ENCODE results near the gene YTHDF1. TPM values are rescaled to one million over a fixed set of nuclear protein-coding genes. Genes with fewer than 3 reads are reported as not detected.
A peak's percentile ranks its signal among the peaks of the same experiment; 100 is the strongest.
"Not testable (repeated sequence)": the region's sequence is repeated elsewhere in the genome, so short reads cannot be mapped to it uniquely, and the experiment has no call there.

Gene YTHDF1
- total RNA-seq, 1 experiment from 2014 or later = 36.0 TPM

DNA sequence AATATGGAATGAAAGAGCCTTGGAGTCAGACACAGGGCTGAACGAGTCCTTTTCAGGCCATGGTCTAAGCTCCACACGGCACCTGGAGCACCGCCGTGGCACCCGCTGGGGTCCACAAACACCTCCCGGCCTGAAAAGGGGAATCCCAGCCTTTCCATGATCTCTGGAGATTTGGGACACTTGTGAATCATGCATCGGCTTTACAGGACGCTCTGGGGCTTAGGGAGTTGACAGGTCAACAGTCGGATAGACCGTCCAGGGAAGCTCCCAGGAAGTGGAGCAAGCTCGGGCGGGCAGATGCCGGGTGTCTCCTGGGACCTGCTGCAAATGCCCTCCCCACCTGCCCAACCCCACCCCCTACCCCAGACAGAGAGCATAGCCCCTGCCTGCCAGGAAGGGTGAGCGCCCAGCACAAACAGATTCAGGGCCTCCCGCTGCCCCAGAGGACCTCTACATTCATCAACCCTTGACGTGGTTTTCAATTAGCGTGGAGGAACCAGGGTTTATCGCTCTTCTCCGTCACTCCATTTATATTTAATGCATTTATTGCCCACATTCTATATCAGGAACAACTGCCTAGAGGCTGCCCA is 53.6 kb downstream of the YTHDF1 start:
- no peaks in the 10 kb centered on the region for H3K27me3 ChIP-seq (ENCODE audit: control insufficient read depth, insufficient read depth, low read length)
- no peak for DNase-seq
- H3K36me3 ChIP-seq (replicated peaks; ENCODE audit: control insufficient read depth, insufficient read depth, low read length) = no peaks in the 10 kb centered on the region
- H3K4me3 ChIP-seq (ENCODE audit: insufficient read depth, low read depth, low read length) = no peak overlapping the region

DNA sequence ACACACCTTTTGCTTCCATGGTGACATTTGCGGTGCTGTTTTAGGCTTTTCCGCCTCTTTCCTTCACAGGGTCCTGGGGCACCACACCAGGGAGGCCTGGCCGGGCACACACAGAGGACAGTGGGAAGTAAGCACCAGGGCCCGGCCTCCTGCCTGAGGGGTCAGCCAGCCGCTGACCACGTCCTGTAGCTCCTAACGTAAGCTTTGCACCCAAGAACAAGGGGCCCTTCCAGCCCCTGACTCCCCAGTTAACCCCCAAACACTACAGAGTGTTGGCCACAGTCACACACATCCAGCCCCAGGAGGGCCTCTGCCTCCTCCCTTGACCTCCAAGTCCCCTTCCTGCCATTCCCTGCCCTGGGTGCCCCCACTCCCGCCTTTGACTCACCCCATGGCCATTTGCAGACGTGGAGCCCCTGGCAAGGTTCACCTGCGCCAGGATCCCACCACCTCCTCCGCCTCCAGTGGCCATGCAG is 54.7 kb downstream of the YTHDF1 start:
- Histone ChIP-seq H3K27me3 (ENCODE audit: control insufficient read depth, insufficient read depth, low read length) (no peaks in the 10 kb centered on the region), H3K4me3 (ENCODE audit: insufficient read depth, low read depth, low read length) (no peak overlapping the region), H3K36me3 (replicated peaks; ENCODE audit: control insufficient read depth, insufficient read depth, low read length) (no peaks in the 10 kb centered on the region)
- DNase-seq = peak; percentile 38

DNA sequence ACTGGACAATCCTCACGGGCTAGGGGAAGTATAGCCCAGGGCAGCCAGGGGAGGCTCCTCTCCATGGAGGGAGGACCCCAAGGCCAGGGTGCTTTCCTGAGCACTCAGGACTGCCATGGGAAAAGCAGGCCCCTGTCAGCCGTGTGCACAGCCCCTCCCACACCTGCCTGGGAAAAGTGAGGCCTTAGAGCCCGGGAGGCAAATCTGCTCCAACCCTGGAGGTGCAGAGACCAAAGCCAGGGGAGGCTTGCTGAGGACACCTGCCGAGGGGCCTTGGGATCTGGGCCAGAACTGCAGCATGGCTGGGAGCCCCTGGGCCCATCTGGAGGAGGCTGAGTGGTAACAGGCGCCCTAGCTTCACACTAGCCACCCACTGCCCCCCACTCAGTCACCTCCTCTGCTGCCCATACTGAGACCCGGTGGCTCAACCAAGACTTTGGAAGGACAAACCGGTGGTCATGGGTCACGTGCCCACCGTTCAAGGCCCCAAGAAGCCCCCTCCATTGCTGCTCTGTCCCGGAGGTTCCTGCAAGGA is 55.2 kb downstream of the YTHDF1 start:
- H3K27me3 ChIP-seq (ENCODE audit: control insufficient read depth, insufficient read depth, low read length) = no peaks in the 10 kb centered on the region
- no peaks in the 10 kb centered on the region for H3K36me3 ChIP-seq (replicated peaks; ENCODE audit: control insufficient read depth, insufficient read depth, low read length)
- H3K4me3 ChIP-seq (ENCODE audit: insufficient read depth, low read depth, low read length) = no peak overlapping the region
- DNase-seq = peak; percentile 40

DNA sequence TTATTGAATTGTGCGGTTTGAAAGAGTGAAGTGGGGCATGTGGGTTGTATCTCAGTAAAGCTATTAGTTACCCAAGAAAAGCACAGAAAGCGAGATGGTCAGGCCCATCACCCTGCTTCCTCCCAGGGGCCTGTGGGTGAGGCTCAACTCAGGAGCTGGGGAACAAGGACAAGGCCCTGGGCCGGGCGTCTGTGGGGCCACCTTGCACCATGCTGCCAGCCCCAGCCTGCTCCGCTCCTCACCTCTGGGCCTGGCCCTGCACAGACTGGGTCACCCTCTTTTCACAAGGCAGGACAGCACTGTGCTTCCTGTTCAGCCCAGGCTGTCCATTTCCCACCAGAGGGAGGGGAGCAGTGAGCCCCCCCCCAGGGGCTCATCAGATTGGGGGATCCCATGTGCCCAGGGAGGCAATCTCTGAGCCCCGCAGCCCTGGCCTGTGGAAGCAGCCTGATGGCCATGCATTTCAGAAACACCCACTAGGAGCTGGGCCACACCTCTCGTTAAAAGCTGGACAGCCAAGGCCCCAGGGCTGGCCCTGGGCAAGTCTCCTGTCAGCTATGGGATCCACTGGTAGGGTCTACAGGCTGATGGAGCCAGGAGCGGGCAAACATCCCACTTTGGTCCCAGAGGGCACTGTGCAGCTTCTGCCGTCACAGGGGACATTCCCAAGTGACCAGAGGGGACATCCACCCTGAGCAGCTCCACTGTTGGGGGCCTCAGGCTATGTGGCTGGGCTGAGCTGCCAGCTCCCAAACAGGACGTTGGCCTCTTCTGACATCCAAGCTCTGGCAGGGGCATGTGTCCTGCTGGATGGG is 55.9 kb downstream of the YTHDF1 start:
- Histone ChIP-seq H3K27me3 (ENCODE audit: control insufficient read depth, insufficient read depth, low read length) (no peaks in the 10 kb centered on the region), H3K36me3 (replicated peaks; ENCODE audit: control insufficient read depth, insufficient read depth, low read length) (no peaks in the 10 kb centered on the region), H3K4me3 (ENCODE audit: insufficient read depth, low read depth, low read length) (no peak overlapping the region)
- DNase-seq = no peak

DNA sequence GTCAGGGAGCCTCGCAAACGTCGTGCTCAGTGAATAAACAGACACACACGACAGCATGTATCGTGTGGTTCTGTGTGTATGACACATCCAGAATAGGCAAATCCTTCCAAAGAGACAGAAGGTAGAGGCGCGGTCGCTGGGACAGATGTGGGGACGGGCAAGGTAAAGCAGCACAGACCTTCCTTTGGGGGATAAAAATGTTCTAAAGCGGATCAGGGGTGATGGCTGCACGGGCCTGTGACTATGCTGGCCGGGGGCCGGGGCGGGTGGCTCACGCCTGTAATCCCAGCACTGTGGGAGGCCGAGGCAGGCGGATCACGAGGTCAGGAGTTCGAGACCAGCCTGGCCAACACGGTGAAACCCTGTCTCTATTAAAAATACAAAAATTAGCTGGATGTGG is 56.7 kb downstream of the YTHDF1 start:
- not testable (repeated sequence) for DNase-seq; H3K36me3 ChIP-seq (replicated peaks; ENCODE audit: control insufficient read depth, insufficient read depth, low read length); H3K27me3 ChIP-seq (ENCODE audit: control insufficient read depth, insufficient read depth, low read length); H3K4me3 ChIP-seq (ENCODE audit: insufficient read depth, low read depth, low read length)

DNA sequence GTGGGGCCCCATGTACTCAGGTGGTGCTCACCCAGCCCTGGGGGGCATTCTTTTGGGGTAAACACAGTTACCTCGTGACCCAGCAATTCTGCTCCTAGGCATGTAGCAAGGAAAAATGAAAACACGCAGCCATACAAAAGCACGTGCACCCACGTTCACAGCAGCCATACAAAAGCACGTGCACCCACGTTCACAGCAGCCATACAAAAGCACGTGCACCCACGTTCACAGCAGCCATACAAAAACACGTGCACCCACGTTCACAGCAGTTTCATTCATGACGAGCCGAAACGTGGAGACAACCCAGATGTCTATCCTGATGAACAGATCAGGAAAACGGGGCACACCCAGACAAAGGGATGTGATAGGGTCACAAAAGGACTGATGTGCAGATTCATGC is 57.1 kb downstream of the YTHDF1 start:
- no peaks in the 10 kb centered on the region for H3K36me3 ChIP-seq (replicated peaks; ENCODE audit: control insufficient read depth, insufficient read depth, low read length)
- no peak for DNase-seq
- H3K4me3 ChIP-seq (ENCODE audit: insufficient read depth, low read depth, low read length) = no peak overlapping the region
- no peaks in the 10 kb centered on the region for H3K27me3 ChIP-seq (ENCODE audit: control insufficient read depth, insufficient read depth, low read length)

DNA sequence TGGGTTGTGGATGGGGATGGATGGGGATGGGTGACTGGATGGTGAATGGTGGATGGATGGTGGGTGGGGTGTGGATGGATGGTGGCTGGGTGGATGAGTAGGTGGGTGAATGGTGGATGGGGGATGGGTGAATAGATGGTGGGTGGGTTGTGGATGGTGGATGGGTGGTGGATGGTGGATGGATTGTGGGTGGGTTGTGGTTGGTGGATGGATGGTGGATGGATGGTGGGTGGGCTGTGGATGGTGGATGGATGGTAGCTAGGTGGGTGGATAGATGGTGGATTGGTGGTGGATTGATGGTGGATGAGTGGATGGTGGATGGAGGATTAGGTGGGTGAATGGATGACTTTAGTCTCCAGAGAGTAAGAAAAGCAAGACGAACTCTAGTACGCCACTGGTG is 57.6 kb downstream of the YTHDF1 start:
- Histone ChIP-seq H3K36me3 (replicated peaks; ENCODE audit: control insufficient read depth, insufficient read depth, low read length) (no peaks in the 10 kb centered on the region), H3K4me3 (ENCODE audit: insufficient read depth, low read depth, low read length) (no peak overlapping the region), H3K27me3 (ENCODE audit: control insufficient read depth, insufficient read depth, low read length) (no peaks in the 10 kb centered on the region)
- DNase-seq = no peak

DNA sequence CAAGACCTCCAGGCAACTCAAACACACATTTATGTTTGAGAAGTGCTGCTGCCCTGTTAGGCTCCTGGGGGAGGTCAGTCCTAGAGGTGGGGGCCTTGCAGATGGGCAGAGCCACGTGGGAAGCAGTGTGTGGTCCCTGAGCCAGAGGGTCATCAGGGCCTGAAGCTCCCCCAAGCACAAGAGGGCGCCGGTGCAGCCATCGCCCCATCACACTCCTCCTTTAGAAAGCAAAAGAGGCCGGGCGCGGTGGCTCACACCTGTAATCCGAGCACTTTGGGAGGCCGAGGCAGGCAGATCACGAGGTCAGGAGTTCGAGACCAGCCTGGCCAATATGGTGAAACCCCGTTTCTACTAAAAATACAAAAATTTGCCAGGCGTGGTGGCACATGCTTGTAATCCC is 58.5 kb downstream of the YTHDF1 start:
- DNase-seq; H3K36me3 ChIP-seq (replicated peaks; ENCODE audit: control insufficient read depth, insufficient read depth, low read length); H3K27me3 ChIP-seq (ENCODE audit: control insufficient read depth, insufficient read depth, low read length); H3K4me3 ChIP-seq (ENCODE audit: insufficient read depth, low read depth, low read length): not testable (repeated sequence)

DNA sequence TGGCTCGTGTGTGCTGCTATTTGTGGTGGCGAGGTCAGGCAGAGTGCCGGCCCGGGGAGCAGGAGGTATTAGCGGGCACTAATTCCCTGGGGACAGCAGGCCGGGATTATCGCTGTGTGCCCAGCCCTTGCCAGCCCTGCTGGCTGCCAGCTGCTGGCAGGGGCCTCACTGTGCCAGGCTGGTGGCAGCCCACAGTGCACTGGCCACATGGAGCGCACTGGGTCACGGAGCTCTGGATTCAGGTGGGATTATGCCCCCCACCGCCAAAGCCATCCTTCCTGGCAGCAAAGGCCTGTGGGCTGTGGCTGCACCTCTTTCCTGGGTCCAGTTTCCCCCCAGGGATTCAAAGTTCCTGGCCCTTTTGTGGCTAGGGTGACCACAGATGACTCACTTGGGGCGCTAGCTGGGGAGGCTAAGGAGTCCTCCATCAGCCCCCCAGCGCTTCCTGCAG is 59.7 kb downstream of the YTHDF1 start:
- no peak overlapping the region for H3K4me3 ChIP-seq (ENCODE audit: insufficient read depth, low read depth, low read length)
- no peaks in the 10 kb centered on the region for H3K36me3 ChIP-seq (replicated peaks; ENCODE audit: control insufficient read depth, insufficient read depth, low read length)
- no peaks in the 10 kb centered on the region for H3K27me3 ChIP-seq (ENCODE audit: control insufficient read depth, insufficient read depth, low read length)
- DNase-seq = no peak

DNA sequence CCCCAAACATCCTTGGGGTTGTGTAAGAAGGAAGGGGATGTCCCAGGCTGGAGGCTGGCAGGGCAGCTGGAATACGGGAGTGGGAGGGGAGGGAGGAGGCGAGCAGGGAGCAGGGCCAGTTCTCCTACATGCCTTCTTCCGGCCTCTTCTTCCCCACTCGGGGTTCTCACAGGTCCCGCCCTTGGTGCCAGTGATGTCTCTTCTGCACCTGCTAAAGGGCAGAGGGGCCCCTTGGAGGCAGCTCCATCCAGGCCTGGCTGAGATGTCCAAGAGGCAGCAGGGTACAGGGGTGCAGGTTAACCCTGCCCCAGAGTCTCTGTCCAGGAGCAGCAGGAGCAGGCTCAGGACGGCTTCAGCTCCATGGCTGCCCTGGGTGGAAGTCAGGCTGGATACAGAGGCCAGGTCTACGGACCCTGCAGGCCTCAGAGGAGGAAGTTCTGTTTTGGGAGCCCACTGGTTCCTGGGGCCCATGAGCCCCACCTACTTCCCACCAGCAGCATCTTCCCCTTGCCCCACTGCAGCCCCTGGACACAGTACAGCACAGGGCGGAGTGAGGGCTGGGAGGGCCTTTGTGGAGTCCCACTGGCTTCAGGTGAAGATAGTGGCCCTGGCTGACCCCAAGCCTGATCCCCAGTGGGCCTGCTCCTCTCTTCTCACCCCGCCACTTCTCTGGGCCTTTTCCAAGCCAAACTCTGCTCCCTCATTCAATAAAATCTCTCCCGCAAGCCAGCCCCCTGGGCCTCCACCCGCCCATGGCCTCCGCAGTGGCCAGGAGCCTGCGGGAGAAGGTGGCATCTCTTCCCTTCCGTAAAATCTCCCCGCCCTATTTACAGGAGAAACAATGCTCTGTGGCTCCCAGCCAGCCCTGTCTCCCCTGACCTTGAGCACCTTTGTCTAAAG is 60.4 kb downstream of the YTHDF1 start:
- Histone ChIP-seq H3K36me3 (replicated peaks; ENCODE audit: control insufficient read depth, insufficient read depth, low read length) (no peaks in the 10 kb centered on the region), H3K4me3 (ENCODE audit: insufficient read depth, low read depth, low read length) (no peak overlapping the region), H3K27me3 (ENCODE audit: control insufficient read depth, insufficient read depth, low read length) (no peaks in the 10 kb centered on the region)
- DNase-seq = no peak

DNA sequence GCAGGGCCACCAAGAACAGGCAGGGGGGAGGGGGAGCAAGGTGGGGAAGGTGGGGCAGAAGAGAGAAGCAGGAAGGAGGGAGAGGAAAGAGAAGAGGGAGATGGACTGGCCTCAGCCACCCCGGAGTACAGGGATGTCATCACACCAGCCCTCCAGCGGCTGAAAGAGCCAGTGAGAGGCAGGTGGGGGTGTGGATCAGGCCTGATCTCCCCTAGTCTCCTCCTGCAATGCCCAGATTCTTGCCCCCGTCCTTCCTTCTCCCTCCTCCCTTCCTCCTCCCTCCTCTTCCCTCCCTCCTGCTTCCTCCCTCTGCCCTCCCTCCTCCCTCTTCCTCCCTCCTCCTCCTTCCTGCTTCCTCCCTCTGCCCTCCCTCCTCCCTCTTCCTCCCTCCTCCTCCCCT is 61.5 kb downstream of the YTHDF1 start:
- no peaks in the 10 kb centered on the region for H3K27me3 ChIP-seq (ENCODE audit: control insufficient read depth, insufficient read depth, low read length)

DNA sequence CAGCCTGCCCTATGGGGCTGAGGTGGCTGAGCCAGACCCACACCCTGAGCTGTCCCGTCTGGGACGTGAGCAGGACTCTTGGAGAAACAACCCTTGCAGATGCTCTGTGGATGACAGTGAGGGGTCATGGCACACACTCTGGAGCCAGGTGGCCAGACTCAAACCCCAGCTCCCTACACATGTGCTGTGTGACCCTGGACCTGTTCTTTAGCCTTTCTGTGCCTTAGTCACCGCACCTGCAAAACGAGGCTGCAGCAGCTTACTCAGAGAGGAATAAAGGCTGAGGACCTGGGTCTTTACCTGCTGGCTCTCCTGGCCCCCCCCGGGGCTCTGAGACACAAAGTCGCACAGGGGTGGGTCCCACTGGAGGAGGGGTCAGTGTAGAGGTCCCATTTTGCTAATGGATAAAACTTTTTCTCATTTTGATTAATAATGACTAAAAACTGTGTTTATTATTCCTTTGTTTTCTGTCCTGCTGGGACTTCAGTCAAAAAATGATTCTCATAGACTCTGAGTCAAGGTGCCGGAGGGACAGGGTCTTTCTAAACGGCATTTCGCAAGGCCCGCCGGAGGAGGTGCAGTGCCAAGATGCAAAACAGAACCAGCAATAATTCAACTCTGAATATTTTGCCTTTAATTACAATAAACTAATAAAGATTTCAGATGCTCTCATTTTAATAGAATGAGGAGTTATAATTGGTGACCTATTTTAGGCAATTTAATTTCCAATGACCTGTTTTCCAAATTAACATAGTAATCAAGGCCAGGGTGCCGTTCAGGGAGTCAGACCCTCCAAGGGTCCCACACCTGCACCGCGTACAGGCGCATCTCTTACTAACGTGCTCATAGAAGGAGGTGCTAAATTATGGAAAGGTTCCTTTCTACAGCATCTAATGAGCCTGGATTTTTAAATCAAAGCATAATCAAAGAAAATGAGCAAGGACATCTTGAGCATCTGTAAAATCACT is 62.4 kb downstream of the YTHDF1 start:
- H3K36me3 ChIP-seq (replicated peaks; ENCODE audit: control insufficient read depth, insufficient read depth, low read length) = no peaks in the 10 kb centered on the region

More for the DNA sequence above, 61.5 kb downstream of the YTHDF1 start:
- Histone ChIP-seq H3K36me3 (replicated peaks; ENCODE audit: control insufficient read depth, insufficient read depth, low read length) (no peaks in the 10 kb centered on the region), H3K4me3 (ENCODE audit: insufficient read depth, low read depth, low read length) (no peak overlapping the region)
- no peak for DNase-seq

DNA sequence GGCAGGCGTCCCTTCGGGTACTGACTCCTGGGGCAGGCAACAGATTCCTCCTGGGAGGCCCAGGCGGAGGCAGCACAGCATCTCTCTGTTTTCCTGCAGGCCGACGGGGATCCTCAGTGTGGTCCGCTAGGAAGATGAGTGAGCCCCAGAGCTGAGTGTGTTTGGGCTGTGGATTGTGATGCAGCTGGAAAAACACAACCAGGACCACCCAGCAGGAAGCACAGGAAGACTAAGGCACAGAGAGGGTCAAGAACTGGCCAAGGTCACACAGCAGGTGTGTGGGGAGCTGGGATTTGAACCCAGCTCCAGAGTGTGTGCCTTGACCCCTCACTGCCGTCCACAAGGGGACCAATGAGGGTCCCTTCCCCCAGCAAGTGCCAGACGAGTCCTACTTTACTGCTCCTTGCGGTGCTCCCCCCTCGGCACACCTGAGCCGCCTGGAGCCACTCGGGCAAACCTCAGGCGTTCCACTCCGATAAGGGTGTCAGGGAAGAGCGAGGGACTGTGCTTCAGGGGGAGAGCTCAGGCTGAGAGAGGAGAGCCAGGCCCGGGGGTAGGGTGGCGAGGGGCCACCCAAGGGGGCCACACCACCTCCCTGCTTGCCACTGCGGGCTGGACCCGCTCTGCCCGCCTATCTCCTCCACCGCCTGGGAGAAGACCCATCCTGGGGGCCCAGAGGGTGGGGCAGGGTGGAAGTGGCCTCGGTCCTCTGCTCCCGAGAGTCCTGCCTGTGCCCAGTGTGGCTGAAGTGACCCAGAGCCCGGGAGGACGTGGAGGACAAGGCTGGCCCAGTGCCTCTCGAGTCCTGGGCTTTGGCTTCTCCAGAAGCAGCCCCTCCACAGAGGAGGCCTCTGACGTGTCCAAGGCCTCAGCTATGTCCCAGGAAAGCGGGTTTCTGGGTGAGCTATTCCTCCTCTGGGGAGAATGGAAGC is 63.3 kb downstream of the YTHDF1 start:
- DNase-seq = no peak
- H3K27me3 ChIP-seq (ENCODE audit: control insufficient read depth, insufficient read depth, low read length) = no peaks in the 10 kb centered on the region
- no peaks in the 10 kb centered on the region for H3K36me3 ChIP-seq (replicated peaks; ENCODE audit: control insufficient read depth, insufficient read depth, low read length)
- H3K4me3 ChIP-seq (ENCODE audit: insufficient read depth, low read depth, low read length) = no peak overlapping the region

More for the DNA sequence above, 62.4 kb downstream of the YTHDF1 start:
- no peak for DNase-seq
- Histone ChIP-seq H3K27me3 (ENCODE audit: control insufficient read depth, insufficient read depth, low read length) (no peaks in the 10 kb centered on the region), H3K4me3 (ENCODE audit: insufficient read depth, low read depth, low read length) (no peak overlapping the region)
